Tibial artery (tissue), 4 donors: ENCODE results near the gene KLHDC10.

Experiments
- DNase-seq, 2 donors: peaks; one replicate each; pipeline ENCODE4 v3.0.0-alpha.2; 2019
- H3K27ac ChIP-seq, 2 donors: fragments of 200-600 bp; sonication (generic) in 1 of 2; 1 replicate in 1 of 2; 2 replicates in 1 of 2; pipeline ENCODE4 v1.5.1; 2018 to 2019; ENCODE audit warnings: mild to moderate bottlenecking in 1 of 2
- H3K27me3 ChIP-seq, 2 donors: fragments of 200-600 bp; sonication (generic) in 1 of 2; one replicate each; pipeline versions ENCODE4 v1.5.1 to v1.6.0; 2016 to 2019
- H3K36me3 ChIP-seq, 3 donors: fragments of 200-600 bp; sonication (generic) in 2 of 3; one replicate each; pipeline ENCODE4 v1.5.1; 2016 to 2019; ENCODE audit warnings: mild to moderate bottlenecking in 2 of 3
- H3K4me1 ChIP-seq, 4 donors: fragments of 200-600 bp; sonication (generic) in 2 of 4; 1 replicate in 3 of 4; 2 replicates in 1 of 4; pipeline ENCODE4 v1.5.1; 2016 to 2019
- H3K4me3 ChIP-seq, 2 donors: fragments of 200-600 bp; sonication (generic) in 1 of 2; 1 replicate in 1 of 2; 2 replicates in 1 of 2; pipeline ENCODE4 v1.5.1; 2018 to 2019; ENCODE audit warnings: mild to moderate bottlenecking in 2 of 2
- H3K9me3 ChIP-seq, 3 donors: fragments of 200-600 bp; sonication (generic) in 1 of 3; one replicate each; pipeline ENCODE4 v1.5.1; 2016 to 2019
- intact Hi-C: fragments of 100-400 bp; cut with DNase I; formaldehyde crosslinking; loops from one replicate; pipeline ENCODE4 v1.15.0; 2023; ENCODE audit warnings: low total_unique reads
- TF ChIP-seq, protein P1 (sequence below), 2 experiments: fragments of 200-600 bp in 1 of 2; fragments of 450-650 bp in 1 of 2; IDR thresholded peaks; one replicate each; pipeline ENCODE4 v1.5.1; 2017 to 2019; ENCODE audit warnings: antibody characterized with exemption in 2 of 2, mild to moderate bottlenecking in 1 of 2, moderate library complexity in 1 of 2

The KLHDC10 gene

DNA sequence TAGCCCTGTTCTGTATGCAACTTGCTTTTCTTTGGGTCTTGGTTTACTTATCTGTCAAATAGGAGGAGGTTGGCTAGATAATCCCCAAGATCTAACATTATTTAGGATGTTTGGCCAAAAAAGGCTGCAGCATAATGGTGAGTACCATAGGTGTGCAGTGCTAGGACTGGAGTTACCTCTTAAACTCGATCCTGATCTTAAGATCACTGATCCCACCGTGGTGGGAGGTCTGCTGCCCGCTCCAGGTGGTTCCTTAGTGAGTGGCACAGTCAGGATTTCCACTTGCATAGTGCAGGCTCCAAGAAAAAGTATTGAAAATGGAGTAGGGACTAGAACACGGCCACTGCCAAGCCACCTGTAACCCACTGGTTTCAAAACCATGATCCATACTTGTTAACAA lies 66.9 kb downstream of the KLHDC10 start:
- no peak overlapping the region for H3K27ac ChIP-seq
- peaks cover 0 to 22% (median 15%) of the 10 kb centered on the region in 4 donors for H3K4me1 ChIP-seq
- H3K36me3 ChIP-seq = peaks cover 11 to 40% (median 22%) of the 10 kb centered on the region in 3 donors
- TF ChIP-seq, protein P1, sequence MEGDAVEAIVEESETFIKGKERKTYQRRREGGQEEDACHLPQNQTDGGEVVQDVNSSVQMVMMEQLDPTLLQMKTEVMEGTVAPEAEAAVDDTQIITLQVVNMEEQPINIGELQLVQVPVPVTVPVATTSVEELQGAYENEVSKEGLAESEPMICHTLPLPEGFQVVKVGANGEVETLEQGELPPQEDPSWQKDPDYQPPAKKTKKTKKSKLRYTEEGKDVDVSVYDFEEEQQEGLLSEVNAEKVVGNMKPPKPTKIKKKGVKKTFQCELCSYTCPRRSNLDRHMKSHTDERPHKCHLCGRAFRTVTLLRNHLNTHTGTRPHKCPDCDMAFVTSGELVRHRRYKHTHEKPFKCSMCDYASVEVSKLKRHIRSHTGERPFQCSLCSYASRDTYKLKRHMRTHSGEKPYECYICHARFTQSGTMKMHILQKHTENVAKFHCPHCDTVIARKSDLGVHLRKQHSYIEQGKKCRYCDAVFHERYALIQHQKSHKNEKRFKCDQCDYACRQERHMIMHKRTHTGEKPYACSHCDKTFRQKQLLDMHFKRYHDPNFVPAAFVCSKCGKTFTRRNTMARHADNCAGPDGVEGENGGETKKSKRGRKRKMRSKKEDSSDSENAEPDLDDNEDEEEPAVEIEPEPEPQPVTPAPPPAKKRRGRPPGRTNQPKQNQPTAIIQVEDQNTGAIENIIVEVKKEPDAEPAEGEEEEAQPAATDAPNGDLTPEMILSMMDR (IDR thresholded peaks at IDR 0.05) = no peak
- H3K9me3 ChIP-seq = no peaks in the 10 kb centered on the region
- no peaks in the 10 kb centered on the region for H3K27me3 ChIP-seq
- intact Hi-C loops = no loop called here
- no peak for DNase-seq
- H3K4me3 ChIP-seq = no peak overlapping the region

DNA sequence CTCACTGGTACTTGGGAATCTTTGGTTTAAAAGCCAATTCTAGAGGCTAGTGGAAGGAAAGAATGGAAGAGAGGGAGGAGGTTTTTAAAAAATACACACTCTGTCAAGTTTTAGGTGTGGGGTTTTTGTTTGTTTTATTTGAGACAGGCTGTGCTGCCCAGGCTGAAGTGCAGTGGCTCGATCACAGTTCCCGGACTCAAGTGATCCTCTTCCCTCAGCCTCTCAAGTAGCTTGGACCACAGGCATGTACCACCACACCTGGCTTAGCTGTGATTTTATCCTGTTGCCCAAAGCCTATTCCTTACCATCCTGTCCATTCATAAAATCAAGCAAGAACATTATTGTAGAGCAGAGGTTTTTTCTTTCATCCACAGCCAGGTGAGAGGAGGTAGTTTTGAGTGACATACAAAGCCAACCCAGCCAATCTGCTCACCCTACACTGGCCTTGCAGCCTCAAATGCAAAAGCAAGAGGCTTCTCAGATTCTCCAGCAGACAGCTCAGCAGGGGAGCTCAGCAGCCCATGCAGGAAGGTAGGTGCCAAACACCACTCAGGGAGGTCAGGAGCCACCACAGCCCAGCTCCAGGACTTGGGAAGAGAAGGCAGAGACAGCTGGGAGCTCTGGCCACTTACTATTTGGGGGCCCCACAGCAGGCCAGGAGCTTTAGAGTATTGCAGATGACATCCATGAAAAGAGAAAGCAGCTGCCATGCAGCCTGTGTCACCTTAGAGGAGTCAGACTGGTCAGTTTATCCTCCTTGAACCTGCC lies 69.0 kb downstream of the KLHDC10 start:
- intact Hi-C loops = no loop called here
- H3K9me3 ChIP-seq = no peaks in the 10 kb centered on the region
- H3K36me3 ChIP-seq = peaks cover 5 to 22% (median 21%) of the 10 kb centered on the region in 3 donors
- TF ChIP-seq, protein P1 (IDR thresholded peaks at IDR 0.05) = no peak
- DNase-seq = no peak
- H3K27me3 ChIP-seq = no peaks in the 10 kb centered on the region
- no peak overlapping the region for H3K4me3 ChIP-seq
- peaks cover 0 to 28% (median 16%) of the 10 kb centered on the region in 4 donors for H3K4me1 ChIP-seq
- H3K27ac ChIP-seq = no peak overlapping the region

DNA sequence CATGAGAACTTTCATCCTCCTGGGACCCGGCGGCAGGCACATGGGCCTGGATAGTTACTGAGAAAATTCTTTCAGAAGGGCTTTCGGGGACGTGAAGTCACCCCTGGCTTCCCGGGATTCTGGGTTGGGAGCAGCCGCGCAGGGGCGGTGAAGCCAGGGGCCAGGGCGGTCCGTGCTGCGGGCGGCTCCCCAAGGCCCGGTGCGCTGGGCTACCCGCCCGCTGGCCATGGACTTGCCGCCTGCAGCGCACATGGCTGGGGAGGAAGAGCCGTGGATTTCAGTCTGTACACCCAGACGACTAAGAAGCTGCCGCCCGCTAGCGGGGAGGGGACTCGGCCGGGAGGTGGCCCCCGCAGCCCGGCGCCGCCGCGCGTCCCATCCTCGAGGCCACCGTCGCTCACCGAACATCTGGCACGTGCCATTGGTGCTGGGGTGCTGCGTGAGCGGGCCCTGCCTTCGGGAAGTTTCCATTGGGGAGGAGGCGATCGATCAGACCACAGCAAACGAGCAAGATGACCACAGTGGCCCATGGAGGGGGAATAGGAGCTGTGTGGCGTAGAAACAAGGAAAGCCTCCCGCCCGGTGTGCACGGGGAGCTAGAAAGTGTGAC lies 70.3 kb downstream of the KLHDC10 start:
- no peak for DNase-seq
- Histone ChIP-seq H3K4me3 (peak overlapping the region; percentile 62 to 67), H3K27me3 (no peaks in the 10 kb centered on the region), H3K36me3 (peaks cover 5 to 11% (median 10%) of the 10 kb centered on the region in 3 donors), H3K9me3 (no peaks in the 10 kb centered on the region), H3K4me1 (peaks cover 0 to 33% (median 16%) of the 10 kb centered on the region in 4 donors), H3K27ac (peak overlapping the region; percentile 81 to 95)
- TF ChIP-seq, protein P1 (IDR thresholded peaks at IDR 0.05) = no peak
- intact Hi-C loops = no loop called here

DNA sequence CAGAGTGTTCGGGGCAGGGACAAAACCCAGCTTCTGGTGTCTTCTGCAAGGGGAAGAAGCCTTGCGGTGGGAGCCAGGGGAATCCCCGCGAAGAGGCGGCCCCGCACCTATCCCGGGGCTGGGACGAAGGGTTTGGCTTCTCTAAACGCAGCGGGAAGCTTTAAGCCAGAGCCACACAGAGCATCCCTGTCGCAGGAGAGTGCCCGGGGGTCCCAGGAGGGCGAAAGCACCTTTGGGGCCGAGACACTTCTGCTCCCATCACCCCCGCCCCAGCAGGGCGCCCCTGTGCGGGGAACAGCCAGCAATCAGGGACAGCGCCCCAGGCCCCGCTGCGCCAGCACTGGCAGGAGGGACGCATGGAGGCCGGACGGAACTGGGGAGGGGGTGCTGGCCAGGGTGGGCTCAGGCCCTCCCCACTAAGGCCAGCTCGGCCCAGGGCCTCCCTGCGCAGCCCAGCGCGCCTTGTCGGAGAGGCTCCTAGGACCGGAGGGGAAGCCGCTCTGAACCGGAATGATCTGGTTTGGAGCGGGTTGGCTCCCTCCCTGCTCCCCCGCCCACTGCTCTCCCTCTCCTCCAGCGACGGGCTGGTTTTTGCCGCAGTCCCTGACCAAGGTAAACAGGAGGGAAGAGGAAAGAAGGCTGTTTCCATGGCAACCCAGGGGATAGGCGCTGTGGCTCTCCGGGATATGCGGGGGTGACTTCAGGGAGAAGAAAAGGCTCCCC lies 71.0 kb downstream of the KLHDC10 start:
- Histone ChIP-seq H3K36me3 (peaks cover 0 to 5% (median 3%) of the 10 kb centered on the region in 3 donors), H3K27ac (peak overlapping the region; percentile 81 to 95), H3K4me3 (peak overlapping the region; percentile 62 to 67), H3K9me3 (no peaks in the 10 kb centered on the region), H3K27me3 (no peaks in the 10 kb centered on the region), H3K4me1 (peaks cover 0 to 33% (median 16%) of the 10 kb centered on the region in 4 donors)
- DNase-seq = peak; percentile 64 to 86
- intact Hi-C loops = no loop called here
- TF ChIP-seq, protein P1 (IDR thresholded peaks at IDR 0.05) = no peak

DNA sequence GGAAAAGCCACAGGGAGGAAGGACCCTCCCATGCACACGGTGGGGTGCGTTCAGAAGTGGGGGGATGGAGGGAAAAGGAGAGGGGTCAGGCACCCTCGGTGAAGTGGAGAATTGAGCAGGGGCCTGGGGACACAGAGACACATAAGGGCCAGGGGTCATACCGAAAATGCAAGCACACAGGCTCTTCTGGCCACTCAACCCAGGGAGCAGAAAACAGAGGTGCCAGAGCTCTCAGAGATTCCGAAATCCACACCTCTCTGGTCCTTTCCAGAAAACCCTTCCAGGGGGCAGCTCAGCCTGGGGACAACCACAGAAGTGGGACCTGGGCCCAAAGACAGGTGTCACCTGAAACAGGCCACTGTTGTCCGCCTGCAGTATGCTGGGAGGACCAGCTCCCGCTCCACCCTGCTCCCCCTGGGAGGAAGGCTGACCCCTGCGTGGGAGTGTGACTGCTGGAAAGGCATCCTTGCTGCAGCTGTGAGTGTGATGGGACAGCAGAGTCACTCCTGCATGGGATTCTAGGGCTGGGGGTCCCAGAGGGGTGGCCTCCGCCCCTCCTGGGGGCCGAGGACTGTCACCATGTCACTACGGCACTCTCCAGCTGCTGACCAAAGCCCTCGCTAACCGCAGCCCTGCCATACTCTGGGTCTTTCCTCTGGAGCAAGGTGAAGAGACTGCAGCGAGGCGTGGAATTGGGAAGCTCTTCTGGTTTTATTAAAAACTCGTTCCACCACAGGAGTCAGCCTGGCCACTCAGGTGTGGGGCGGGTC lies 71.7 kb downstream of the KLHDC10 start:
- Histone ChIP-seq H3K4me1 (peaks cover 0 to 33% (median 16%) of the 10 kb centered on the region in 4 donors), H3K27ac (peak overlapping the region; percentile 81 to 95), H3K9me3 (no peaks in the 10 kb centered on the region), H3K4me3 (peak overlapping the region; percentile 62 to 67), H3K27me3 (no peaks in the 10 kb centered on the region), H3K36me3 (no peaks in the 10 kb centered on the region)
- TF ChIP-seq, protein P1 (IDR thresholded peaks at IDR 0.05) = no peak
- DNase-seq = no peak
- intact Hi-C loops = no loop called here
